ENCODE data around the gene SPNS1. TPM values are rescaled to one million over a fixed set of nuclear protein-coding genes. Genes with fewer than 3 reads are reported as not detected.
A peak's percentile ranks its signal among the peaks of the same experiment; 100 is the strongest.

The SPNS1 gene
- total and polyA plus RNA-seq, 2 donors (not counting 1 experiment from before 2014, with no cell fraction given): 36.4 to 47.6 TPM

GRCh38 chr16:28933171-28933570, 41.4 kb upstream of the SPNS1 start:
- TF ChIP-seq CTCF (IDR thresholded peaks at IDR 0.05) (no peak), EZH2 (IDR thresholded peaks at IDR 0.05; ENCODE audit: borderline replicate concordance, insufficient read depth, low read depth, low read length, poor library complexity, severe bottlenecking) (no peak)
- CTCF ChIA-PET: interaction anchor here (0.5 to 8.4 kb wide), 8 partner anchors 10 to 111 kb away, joined by 3 to 83 read pairs (median 5); partner anchors contain the start of genes ATXN2L and TUFM
- H3K9me3 Mint-ChIP-seq (ENCODE audit: insufficient read depth): no peaks in the 10 kb centered on the region
- WGBS (ENCODE audit: insufficient coverage): 58% methylated on average over 4 of the region's 8 CpGs
- ATAC-seq (ENCODE audit: low read depth) (no peak), DNase-seq (no peak)
- peak overlapping the region; percentile 86 to 95 for H3K27ac ChIP-seq (ENCODE audit: low read length in 2 of 2)
- H4K20me1 ChIP-seq (ENCODE audit: control insufficient read depth, insufficient read depth, low read length, poor library complexity, severe bottlenecking): peaks cover 23% of the 10 kb centered on the region
- intact Hi-C loops (cut with micrococcal nuclease): no loop called here
- peak overlapping the region; percentile 73 for H2AFZ ChIP-seq (ENCODE audit: insufficient read depth, low read depth, low read length, poor library complexity, severe bottlenecking)
- H3K27ac Mint-ChIP-seq: peak overlapping the region; percentile 96
- H3K79me2 ChIP-seq (ENCODE audit: control insufficient read depth, insufficient read depth, low read length): peaks cover 67% of the 10 kb centered on the region
- H3K4me3 ChIP-seq (ENCODE audit: control extremely low read depth in 1 of 5, extremely low read depth in 1 of 5, insufficient read depth in 1 of 5, low read depth in 2 of 5, low read length in 4 of 5): peak overlapping the region in 4 of 5 experiments; percentile 72 to 84 (median 83)
- H3K4me1 Mint-ChIP-seq: peaks cover 74% of the 10 kb centered on the region
- H3K27me3 Mint-ChIP-seq: no peaks in the 10 kb centered on the region
- H3K4me2 ChIP-seq (replicated peaks; ENCODE audit: low read depth, low read length, poor library complexity, severe bottlenecking): peak overlapping the region; percentile 98
- H3K36me3 ChIP-seq (replicated peaks in 1 of 2; ENCODE audit: control extremely low read depth in 1 of 2, control insufficient read depth in 1 of 2, extremely low read depth in 1 of 2, insufficient read depth in 2 of 2, low read length in 1 of 2): peaks cover 0 to 44% of the 10 kb centered on the region in 2 experiments
- peak overlapping the region; percentile 95 for H3K9ac ChIP-seq (ENCODE audit: low read length)
- peak overlapping the region; percentile 96 for H3K4me3 Mint-ChIP-seq
- H3K9me3 ChIP-seq (ENCODE audit: control extremely low read depth in 1 of 3, control insufficient read depth in 2 of 3, insufficient read depth in 1 of 3, low read length in 2 of 3): peaks cover 0 to 8% (median 0%) of the 10 kb centered on the region in 3 donors
- peaks cover 59 to 74% of the 10 kb centered on the region in 2 donors for H3K4me1 ChIP-seq (ENCODE audit: control insufficient read depth in 2 of 2, insufficient read depth in 2 of 2, low read length in 2 of 2)
- no peaks in the 10 kb centered on the region for H3K27me3 ChIP-seq (replicated peaks in 1 of 4; ENCODE audit: control extremely low read depth in 1 of 4, control insufficient read depth in 3 of 4, insufficient read depth in 4 of 4, low read length in 3 of 4)
- POLR2A ChIA-PET: interaction anchor here (1.5 to 3.7 kb wide), 4 partner anchors 10 to 70 kb away, joined by 3 to 34 read pairs (median 15); partner anchors contain the start of gene SH2B1

- ChIA-PET POLR2A (interaction anchor here (1.7 to 3.8 kb wide), 2 partner anchors 9 to 10 kb away, joined by 11 to 26 read pairs; partner anchors contain the start of gene RABEP2), CTCF (interaction anchor here (1.2 to 8.4 kb wide), 2 partner anchors 9 to 42 kb away, joined by 3 to 83 read pairs; no protein-coding TSS in a partner anchor)
- Histone ChIP-seq H3K79me2 (ENCODE audit: control insufficient read depth, insufficient read depth, low read length) (peaks cover 81% of the 10 kb centered on the region), H2AFZ (ENCODE audit: insufficient read depth, low read depth, low read length, poor library complexity, severe bottlenecking) (no peak overlapping the region), H3K9ac (ENCODE audit: low read length) (no peak overlapping the region), H3K27me3 (replicated peaks in 1 of 4; ENCODE audit: control extremely low read depth in 1 of 4, control insufficient read depth in 3 of 4, insufficient read depth in 4 of 4, low read length in 3 of 4) (no peaks in the 10 kb centered on the region), H4K20me1 (ENCODE audit: control insufficient read depth, insufficient read depth, low read length, poor library complexity, severe bottlenecking) (peaks cover 29% of the 10 kb centered on the region), H3K27ac (ENCODE audit: low read length in 2 of 2) (peak overlapping the region in 1 of 2 donors; percentile 75), H3K4me3 (ENCODE audit: control extremely low read depth in 1 of 5, extremely low read depth in 1 of 5, insufficient read depth in 1 of 5, low read depth in 2 of 5, low read length in 4 of 5) (no peak overlapping the region), H3K4me1 (ENCODE audit: control insufficient read depth in 2 of 2, insufficient read depth in 2 of 2, low read length in 2 of 2) (peaks cover 56 to 68% of the 10 kb centered on the region in 2 donors), H3K4me2 (replicated peaks; ENCODE audit: low read depth, low read length, poor library complexity, severe bottlenecking) (peak overlapping the region; percentile 3), H3K36me3 (replicated peaks in 1 of 2; ENCODE audit: control extremely low read depth in 1 of 2, control insufficient read depth in 1 of 2, extremely low read depth in 1 of 2, insufficient read depth in 2 of 2, low read length in 1 of 2) (peaks cover 0 to 59% of the 10 kb centered on the region in 2 experiments), H3K9me3 (ENCODE audit: control extremely low read depth in 1 of 3, control insufficient read depth in 2 of 3, insufficient read depth in 1 of 3, low read length in 2 of 3) (peaks cover 0 to 8% (median 0%) of the 10 kb centered on the region in 3 donors)
- peak overlapping the region; percentile 82 for H3K27ac Mint-ChIP-seq
- intact Hi-C loops (cut with micrococcal nuclease): no loop called here
- H3K9me3 Mint-ChIP-seq (ENCODE audit: insufficient read depth): no peaks in the 10 kb centered on the region
- H3K27me3 Mint-ChIP-seq: no peaks in the 10 kb centered on the region
- peak overlapping the region; percentile 30 for H3K4me3 Mint-ChIP-seq
- no peak for DNase-seq
- peaks cover 68% of the 10 kb centered on the region for H3K4me1 Mint-ChIP-seq
- TF ChIP-seq EZH2 (IDR thresholded peaks at IDR 0.05; ENCODE audit: borderline replicate concordance, insufficient read depth, low read depth, low read length, poor library complexity, severe bottlenecking): no peak
- no peak for TF ChIP-seq CTCF (IDR thresholded peaks at IDR 0.05)
- ATAC-seq (ENCODE audit: low read depth): no peak
- 100% methylated on average over 2 of the region's 4 CpGs for WGBS (ENCODE audit: insufficient coverage)
These were observed 39.2 kb upstream of the SPNS1 start for GRCh38 chr16:28935346-28935745.
